HFFc6 (cell line): ENCODE results near the gene POM121L12. TPM values are rescaled to one million over a fixed set of nuclear protein-coding genes. Genes with fewer than 3 reads are reported as not detected.

Experiments
- DNase-seq: peaks from one replicate; pipeline ENCODE4 v3.0.0-alpha.2; 2018
- H3K27ac Mint-ChIP-seq: 2 replicates; pipeline ENCODE4 v1.8.0; 2020; ENCODE audit warnings: mild to moderate bottlenecking, mixed read lengths
- H3K27me3 Mint-ChIP-seq: 2 replicates; pipeline ENCODE4 v1.8.0; 2021; ENCODE audit warnings: mild to moderate bottlenecking, moderate library complexity, mixed read lengths; ENCODE audit not compliant: insufficient read depth
- H3K36me3 Mint-ChIP-seq: 2 replicates; pipeline ENCODE4 v1.8.0; 2021; ENCODE audit warnings: low read depth, mixed read lengths
- H3K4me1 Mint-ChIP-seq: 2 replicates; pipeline ENCODE4 v1.8.0; 2020; ENCODE audit warnings: low read depth, mixed read lengths
- H3K4me3 Mint-ChIP-seq: 2 replicates; pipeline ENCODE4 v1.8.0; 2020; ENCODE audit warnings: mild to moderate bottlenecking, moderate library complexity, mixed read lengths
- H3K9me3 Mint-ChIP-seq: 2 replicates; pipeline ENCODE4 v1.8.0; 2020; ENCODE audit warnings: mild to moderate bottlenecking, mixed read lengths
- CTCF ChIP-seq: fragments of 200-600 bp; sonication (generic); IDR thresholded peaks from 2 replicates; pipeline ENCODE4 v1.5.0; 2021; ENCODE audit warnings: antibody characterized with exemption, mild to moderate bottlenecking
- long read RNA-seq: library from polyadenylated mRNA; unstranded; transcript quantifications from one replicate; pipeline ENCODE4 v2.0.0, GENCODE V29; 2019
- total RNA-seq, 6 experiments: library from RNA; stranded (reverse); fragmentation: NEBNext Ultra II Directional; extraction: Animal tissue kit (Norgen Biotek cat#: 25700); gene quantifications; 2 replicates in 1 of 6; 3 replicates in 5 of 6; pipeline ENCODE4 v1.2.3, GENCODE V29; 2021

Gene POM121L12
- not detected for total RNA-seq
- long read RNA-seq, result 0 reads

GRCh38 chr7:53035499-53036412, at the start of gene POM121L12:
Gene POM121L12 (plus strand): TSS chr7:53035633. CDS start chr7:53035672, 39 bp downstream.
- DNase-seq, result no peak
- Mint-ChIP-seq H3K36me3 (peaks cover 5% of the 10 kb centered on the region; the same call in 1 of the 2 replicates), H3K4me3 (no peak within 1 kb of the TSS), H3K27ac (no peak within 1 kb of the TSS), H3K4me1 (no peaks in the 10 kb centered on the region), H3K27me3 (no peaks in the 10 kb centered on the region; the same call in 1 of the 2 replicates), H3K9me3 (peaks cover 37% of the 10 kb centered on the region)
- TF ChIP-seq CTCF, result no peak

GRCh38 chr7:52992001-52992400, 43.4 kb upstream of the POM121L12 start:
- Mint-ChIP-seq H3K4me3 (no peak overlapping the region), H3K27me3 (no peaks in the 10 kb centered on the region), H3K4me1 (no peaks in the 10 kb centered on the region), H3K27ac (no peak overlapping the region), H3K36me3 (no peaks in the 10 kb centered on the region), H3K9me3 (peaks cover 17% of the 10 kb centered on the region)
- no peak for DNase-seq
- TF ChIP-seq CTCF, result no peak

GRCh38 chr7:52992479-52993162, 42.8 kb upstream of the POM121L12 start:
- Mint-ChIP-seq H3K27me3 (no peaks in the 10 kb centered on the region), H3K9me3 (peaks cover 16% of the 10 kb centered on the region), H3K36me3 (no peaks in the 10 kb centered on the region), H3K4me1 (no peaks in the 10 kb centered on the region), H3K4me3 (no peak overlapping the region), H3K27ac (no peak overlapping the region)
- no peak for TF ChIP-seq CTCF
- DNase-seq, result no peak

- H3K4me3 Mint-ChIP-seq, result no peak overlapping the region
- H3K27me3 Mint-ChIP-seq, result no peaks in the 10 kb centered on the region
- DNase-seq, result no peak
- TF ChIP-seq CTCF, result no peak
- H3K36me3 Mint-ChIP-seq, result no peaks in the 10 kb centered on the region
- peaks cover 11% of the 10 kb centered on the region for H3K9me3 Mint-ChIP-seq
- no peak overlapping the region for H3K27ac Mint-ChIP-seq
- H3K4me1 Mint-ChIP-seq, result no peaks in the 10 kb centered on the region
Observed at GRCh38 chr7:52995676-52996075, 39.8 kb upstream of the POM121L12 start.

- no peak for TF ChIP-seq CTCF
- no peaks in the 10 kb centered on the region for H3K4me1 Mint-ChIP-seq
- no peak overlapping the region for H3K27ac Mint-ChIP-seq
- H3K36me3 Mint-ChIP-seq, result no peaks in the 10 kb centered on the region
- H3K27me3 Mint-ChIP-seq, result peaks cover 3% of the 10 kb centered on the region; the same call in 1 of the 2 replicates
- DNase-seq, result no peak
- no peak overlapping the region for H3K4me3 Mint-ChIP-seq
- H3K9me3 Mint-ChIP-seq, result peaks cover 20% of the 10 kb centered on the region
Observed at GRCh38 chr7:53001221-53001620, 34.2 kb upstream of the POM121L12 start.
